Activated T-helper 17 cell treated with anti-CD3 and anti-CD28 coated beads, Interleukin-2, amount 50 U/mL, for 72 hours (primary cell): Measurements from ENCODE around the gene OTUD5. TPM values are rescaled to one million over a fixed set of nuclear protein-coding genes. Genes with fewer than 3 reads are reported as not detected.
A peak's percentile ranks its signal among the peaks of the same experiment; 100 is the strongest.
"Not testable (repeated sequence)": the region's sequence is repeated elsewhere in the genome, so short reads cannot be mapped to it uniquely, and the experiment has no call there.

Source experiments
- ATAC-seq: fragments of 150-1000 bp; cut with Tn5 transposase; replicated peaks from 2 replicates; pipeline ENCODE4 v1.10.0; 2021; ENCODE audit warnings: mild to moderate bottlenecking, moderate library complexity
- H3K27ac Mint-ChIP-seq: one replicate; pipeline ENCODE4 v1.8.0; 2022; ENCODE audit warnings: mixed read lengths
- H3K27me3 Mint-ChIP-seq: one replicate; pipeline ENCODE4 v1.8.0; 2022; ENCODE audit warnings: mixed read lengths
- H3K36me3 Mint-ChIP-seq: one replicate; pipeline ENCODE4 v1.8.0; 2022; ENCODE audit warnings: low read depth, mild to moderate bottlenecking, mixed read lengths
- H3K4me1 Mint-ChIP-seq: one replicate; pipeline ENCODE4 v1.8.0; 2022; ENCODE audit warnings: mixed read lengths
- H3K4me3 Mint-ChIP-seq: one replicate; pipeline ENCODE4 v1.8.0; 2022; ENCODE audit warnings: mild to moderate bottlenecking, mixed read lengths
- H3K9me3 Mint-ChIP-seq: one replicate; pipeline ENCODE4 v1.8.0; 2022; ENCODE audit warnings: mixed read lengths
- total RNA-seq, 2 donors: library from RNA; stranded (reverse); gene quantifications; one replicate each; pipeline ENCODE4 v1.2.3, GENCODE V29; 2022

OTUD5 gene
- total RNA-seq, 2 donors from 2014 or later: 67.1 to 111 TPM

- Mint-ChIP-seq H3K9me3 (no peaks in the 10 kb centered on the region), H3K4me1 (peaks cover 6% of the 10 kb centered on the region), H3K36me3 (peaks cover 62% of the 10 kb centered on the region), H3K4me3 (peak overlapping the region; percentile 85), H3K27me3 (no peaks in the 10 kb centered on the region), H3K27ac (no peak overlapping the region)
- ATAC-seq: no peak
Measured at GRCh38 chrX:48899078-48899410, 58.4 kb downstream of the OTUD5 start.

GRCh38 chrX:48897625-48898306 is 59.6 kb downstream of the OTUD5 start, which contains the start of the genes PQBP1 and TIMM17B:
Gene PQBP1 (plus strand): TSS chrX:48897930. CDS start chrX:48898510, 580 bp downstream.
Gene TIMM17B (minus strand): TSS chrX:48897768. CDS start chrX:48897749, 19 bp downstream.
- peak; percentile 94 for ATAC-seq
- H3K27me3 Mint-ChIP-seq: no peaks in the 10 kb centered on the region
- H3K27ac Mint-ChIP-seq: peak within 1 kb of the TSS; percentile 94
- H3K9me3 Mint-ChIP-seq: no peaks in the 10 kb centered on the region
- H3K4me1 Mint-ChIP-seq: peaks cover 6% of the 10 kb centered on the region
- peaks cover 49% of the 10 kb centered on the region for H3K36me3 Mint-ChIP-seq
- peak within 1 kb of the TSS; percentile 85 for H3K4me3 Mint-ChIP-seq

- H3K4me3 Mint-ChIP-seq: peak overlapping the region; percentile 85
Measured at GRCh38 chrX:48897157-48897624, 60.2 kb downstream of the OTUD5 start.

GRCh38 chrX:48896611-48897011 is 60.8 kb downstream of the OTUD5 start:
- Mint-ChIP-seq H3K36me3 (peaks cover 38% of the 10 kb centered on the region), H3K27me3 (no peaks in the 10 kb centered on the region), H3K9me3 (no peaks in the 10 kb centered on the region), H3K27ac (peak overlapping the region; percentile 94), H3K4me3 (peak overlapping the region; percentile 85), H3K4me1 (peaks cover 6% of the 10 kb centered on the region)
- ATAC-seq: no peak

More at GRCh38 chrX:48897157-48897624, 60.2 kb downstream of the OTUD5 start:
- peak; percentile 40 for ATAC-seq
- Mint-ChIP-seq H3K27me3 (no peaks in the 10 kb centered on the region), H3K4me1 (peaks cover 6% of the 10 kb centered on the region), H3K27ac (peak overlapping the region; percentile 94), H3K9me3 (no peaks in the 10 kb centered on the region), H3K36me3 (peaks cover 43% of the 10 kb centered on the region)

GRCh38 chrX:48894891-48895290 is 62.5 kb downstream of the OTUD5 start:
- H3K4me3 Mint-ChIP-seq: peak overlapping the region; percentile 25
- ATAC-seq: no peak
- no peaks in the 10 kb centered on the region for H3K9me3 Mint-ChIP-seq
- peaks cover 27% of the 10 kb centered on the region for H3K36me3 Mint-ChIP-seq
- H3K27me3 Mint-ChIP-seq: no peaks in the 10 kb centered on the region
- H3K4me1 Mint-ChIP-seq: peaks cover 6% of the 10 kb centered on the region
- peak overlapping the region; percentile 52 for H3K27ac Mint-ChIP-seq

- Mint-ChIP-seq H3K27me3 (no peaks in the 10 kb centered on the region), H3K9me3 (no peaks in the 10 kb centered on the region), H3K4me1 (peaks cover 6% of the 10 kb centered on the region), H3K27ac (no peak overlapping the region), H3K36me3 (peaks cover 27% of the 10 kb centered on the region), H3K4me3 (no peak overlapping the region)
- no peak for ATAC-seq
Measured at GRCh38 chrX:48893556-48894348, 63.7 kb downstream of the OTUD5 start.

GRCh38 chrX:48892896-48893295 is 64.5 kb downstream of the OTUD5 start:
- ATAC-seq: no peak
- Mint-ChIP-seq H3K36me3 (peaks cover 22% of the 10 kb centered on the region), H3K9me3 (no peaks in the 10 kb centered on the region), H3K4me1 (peaks cover 6% of the 10 kb centered on the region), H3K27ac (no peak overlapping the region), H3K27me3 (no peaks in the 10 kb centered on the region), H3K4me3 (no peak overlapping the region)

- Mint-ChIP-seq H3K27ac (no peak overlapping the region), H3K36me3 (peaks cover 12% of the 10 kb centered on the region), H3K4me1 (peaks cover 6% of the 10 kb centered on the region), H3K27me3 (no peaks in the 10 kb centered on the region), H3K9me3 (no peaks in the 10 kb centered on the region), H3K4me3 (peak overlapping the region; percentile 93)
- peak; percentile 92 for ATAC-seq
Measured at GRCh38 chrX:48891402-48892288, 65.8 kb downstream of the OTUD5 start.

GRCh38 chrX:48890934-48891401 is 66.4 kb downstream of the OTUD5 start:
- peaks cover 12% of the 10 kb centered on the region for H3K36me3 Mint-ChIP-seq
- peak overlapping the region; percentile 88 for H3K27ac Mint-ChIP-seq
- H3K4me3 Mint-ChIP-seq: peak overlapping the region; percentile 93
- H3K27me3 Mint-ChIP-seq: no peaks in the 10 kb centered on the region
- peak; percentile 63 for ATAC-seq
- H3K9me3 Mint-ChIP-seq: no peaks in the 10 kb centered on the region
- peaks cover 6% of the 10 kb centered on the region for H3K4me1 Mint-ChIP-seq

GRCh38 chrX:48890296-48890925 is 67.0 kb downstream of the OTUD5 start:
- Mint-ChIP-seq H3K36me3 (peaks cover 8% of the 10 kb centered on the region), H3K4me1 (peaks cover 5% of the 10 kb centered on the region), H3K9me3 (no peaks in the 10 kb centered on the region), H3K4me3 (peak overlapping the region; percentile 93), H3K27me3 (no peaks in the 10 kb centered on the region), H3K27ac (peak overlapping the region; percentile 88)
- ATAC-seq: no peak

GRCh38 chrX:48886586-48886985 is 70.8 kb downstream of the OTUD5 start:
- not testable (repeated sequence) for H3K27me3 Mint-ChIP-seq, H3K4me3 Mint-ChIP-seq, H3K36me3 Mint-ChIP-seq, H3K9me3 Mint-ChIP-seq, H3K4me1 Mint-ChIP-seq, ATAC-seq, H3K27ac Mint-ChIP-seq

- H3K27me3 Mint-ChIP-seq: no peaks in the 10 kb centered on the region
- no peak overlapping the region for H3K27ac Mint-ChIP-seq
Measured at GRCh38 chrX:48883729-48884128, 73.7 kb downstream of the OTUD5 start.

GRCh38 chrX:48876944-48877343 is 80.5 kb downstream of the OTUD5 start:
- H3K36me3 Mint-ChIP-seq, H3K27ac Mint-ChIP-seq, H3K9me3 Mint-ChIP-seq, ATAC-seq, H3K4me3 Mint-ChIP-seq, H3K27me3 Mint-ChIP-seq, H3K4me1 Mint-ChIP-seq: not testable (repeated sequence)

More at GRCh38 chrX:48883729-48884128, 73.7 kb downstream of the OTUD5 start:
- no peak overlapping the region for H3K4me3 Mint-ChIP-seq
- no peaks in the 10 kb centered on the region for H3K4me1 Mint-ChIP-seq
- ATAC-seq: no peak
- no peaks in the 10 kb centered on the region for H3K9me3 Mint-ChIP-seq
- H3K36me3 Mint-ChIP-seq: no peaks in the 10 kb centered on the region
